Upper lobe of left lung (tissue), 4 donors: Measurements from ENCODE around the gene NR1H4.

Experiments
- EP300 ChIP-seq, 4 donors: sonication (generic); formaldehyde crosslinking; IDR thresholded peaks; one replicate each; pipeline ENCODE4 v1.5.1; 2017; ENCODE audit warnings: antibody characterized with exemption in 4 of 4, control low read depth in 2 of 4
- POLR2AphosphoS5 ChIP-seq, 2 donors: sonication (generic); formaldehyde crosslinking; IDR thresholded peaks; one replicate each; pipeline ENCODE4 v1.5.1; 2017; ENCODE audit warnings: antibody characterized with exemption in 2 of 2
- TF ChIP-seq, protein P1 (sequence below), 6 experiments: fragments of 450-650 bp in 4 of 6; fragments of 200-600 bp in 2 of 6; sonication (generic) in 2 of 6; IDR thresholded peaks; one replicate each; pipeline ENCODE4 v1.5.1; 2016 to 2019; ENCODE audit warnings: antibody characterized with exemption in 6 of 6

DNA sequence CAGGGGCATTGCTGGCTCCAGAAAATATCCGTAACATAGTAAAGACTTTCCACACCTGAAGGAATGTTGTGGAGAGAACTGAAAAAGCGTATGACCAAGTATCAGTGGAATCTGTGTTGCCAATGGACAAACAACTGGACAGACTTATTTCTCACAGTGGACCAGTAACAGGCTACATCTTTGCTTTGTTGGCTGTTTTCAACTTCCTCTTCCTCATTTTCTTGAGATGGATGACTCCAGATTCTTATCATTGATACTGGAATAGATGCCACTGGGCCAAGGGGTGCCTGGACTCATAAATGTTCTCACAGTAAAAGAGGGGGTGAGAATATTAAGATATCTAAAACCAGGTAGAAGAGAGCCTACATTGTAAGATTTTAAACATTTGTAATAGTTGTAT is 106.2 kb downstream of the NR1H4 start:
- TF ChIP-seq, protein P1, sequence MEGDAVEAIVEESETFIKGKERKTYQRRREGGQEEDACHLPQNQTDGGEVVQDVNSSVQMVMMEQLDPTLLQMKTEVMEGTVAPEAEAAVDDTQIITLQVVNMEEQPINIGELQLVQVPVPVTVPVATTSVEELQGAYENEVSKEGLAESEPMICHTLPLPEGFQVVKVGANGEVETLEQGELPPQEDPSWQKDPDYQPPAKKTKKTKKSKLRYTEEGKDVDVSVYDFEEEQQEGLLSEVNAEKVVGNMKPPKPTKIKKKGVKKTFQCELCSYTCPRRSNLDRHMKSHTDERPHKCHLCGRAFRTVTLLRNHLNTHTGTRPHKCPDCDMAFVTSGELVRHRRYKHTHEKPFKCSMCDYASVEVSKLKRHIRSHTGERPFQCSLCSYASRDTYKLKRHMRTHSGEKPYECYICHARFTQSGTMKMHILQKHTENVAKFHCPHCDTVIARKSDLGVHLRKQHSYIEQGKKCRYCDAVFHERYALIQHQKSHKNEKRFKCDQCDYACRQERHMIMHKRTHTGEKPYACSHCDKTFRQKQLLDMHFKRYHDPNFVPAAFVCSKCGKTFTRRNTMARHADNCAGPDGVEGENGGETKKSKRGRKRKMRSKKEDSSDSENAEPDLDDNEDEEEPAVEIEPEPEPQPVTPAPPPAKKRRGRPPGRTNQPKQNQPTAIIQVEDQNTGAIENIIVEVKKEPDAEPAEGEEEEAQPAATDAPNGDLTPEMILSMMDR (IDR thresholded peaks at IDR 0.05) = no peak
- TF ChIP-seq POLR2AphosphoS5 (IDR thresholded peaks at IDR 0.05) (no peak), EP300 (IDR thresholded peaks at IDR 0.05) (no peak)
